GM10248 (cell line): ENCODE results near the gene METAP2.
"Not testable (repeated sequence)": the region's sequence is repeated elsewhere in the genome, so short reads cannot be mapped to it uniquely, and the experiment has no call there.

ENCODE experiments used
- CTCF ChIA-PET: fragments of 300-600 bp; sonication (Branson Sonifier 250); formaldehyde crosslinking; extraction: SDS; loops from one replicate; lab custom pipeline; 2021; ENCODE audit warnings: antibody characterized with exemption; lab: Yijun Ruan, JAX
- POLR2A ChIA-PET: fragments of 350-650 bp; sonication (Branson Sonifier 250); formaldehyde crosslinking; extraction: SDS; loops from one replicate; lab custom pipeline; 2020; ENCODE audit warnings: antibody characterized with exemption; lab: Yijun Ruan, JAX
- DNase-seq: peaks from one replicate; pipeline ENCODE4 v3.0.0; 2012; ENCODE audit errors: extremely low spot score
- CTCF ChIP-seq: IDR thresholded peaks from 2 replicates; pipeline ENCODE4 v1.5.1; 2012; ENCODE audit warnings: mild to moderate bottlenecking, low read depth; ENCODE audit errors: extremely low read depth, missing control alignments, control extremely low read depth

METAP2 gene

GRCh38 chr12:95481888-95482287, 7.9 kb downstream of the METAP2 start:
- no peak for TF ChIP-seq CTCF
- POLR2A ChIA-PET = no interaction called here
- DNase-seq = no peak
- CTCF ChIA-PET = no interaction called here

GRCh38 chr12:95482564-95482963, 8.6 kb downstream of the METAP2 start:
- DNase-seq, CTCF ChIA-PET: not testable (repeated sequence)
- POLR2A ChIA-PET = interaction anchor here (0.7 kb wide), 1 partner anchor 357 kb away, joined by 4 read pairs; no protein-coding TSS in a partner anchor

GRCh38 chr12:95484524-95484923, 10.6 kb downstream of the METAP2 start:
- DNase-seq = no peak
- CTCF ChIA-PET = no interaction called here
- TF ChIP-seq CTCF = no peak
- POLR2A ChIA-PET = no interaction called here

- CTCF ChIA-PET = interaction anchor here (0.9 to 1.3 kb wide), 2 partner anchors 10 to 48 kb away, joined by 3 to 4 read pairs; no protein-coding TSS in a partner anchor
- POLR2A ChIA-PET = interaction anchor here (0.6 kb wide), 2 partner anchors 423 to 1425 kb away, joined by 4 to 7 read pairs; no protein-coding TSS in a partner anchor
- no peak for DNase-seq
- TF ChIP-seq CTCF = no peak
Measured at GRCh38 chr12:95487024-95487423, 13.1 kb downstream of the METAP2 start.

- ChIA-PET CTCF (interaction anchor here (1.1 to 1.6 kb wide), 4 partner anchors 9 to 20 kb away, joined by 3 to 5 read pairs (median 3); no protein-coding TSS in a partner anchor), POLR2A (no interaction called here)
- DNase-seq = no peak
- TF ChIP-seq CTCF = no peak
Measured at GRCh38 chr12:95492462-95492861, 18.5 kb downstream of the METAP2 start.

- no peak for DNase-seq
Measured at GRCh38 chr12:95494888-95495287, 20.9 kb downstream of the METAP2 start.

More at GRCh38 chr12:95494888-95495287, 20.9 kb downstream of the METAP2 start:
- POLR2A ChIA-PET = no interaction called here
- CTCF ChIA-PET = interaction anchor here (1.5 kb wide), 1 partner anchor 20 kb away, joined by 3 read pairs; no protein-coding TSS in a partner anchor
- no peak for TF ChIP-seq CTCF
